Gastroesophageal sphincter (tissue), 4 donors: ENCODE measurements around the gene LZTS3. TPM values are rescaled to one million over a fixed set of nuclear protein-coding genes. Genes with fewer than 3 reads are reported as not detected.

ENCODE experiments used
- ATAC-seq: fragments of 150-250 bp; one replicate; pipeline ENCODE4 v1.9.1; 2016; ENCODE audit warnings: mild to moderate bottlenecking, moderate library complexity
- H3K27ac ChIP-seq, 4 donors: fragments of 200-600 bp; sonication (generic) in 3 of 4; 1 replicate in 3 of 4; 2 replicates in 1 of 4; pipeline ENCODE4 v1.5.1; 2016 to 2019
- H3K27me3 ChIP-seq: fragments of 200-600 bp; sonication (generic); one replicate; pipeline ENCODE4 v1.5.1; 2019
- H3K36me3 ChIP-seq, 2 donors: fragments of 200-600 bp; sonication (generic); one replicate each; pipeline ENCODE4 v1.5.1; 2019; ENCODE audit warnings: control low read depth in 1 of 2
- H3K4me1 ChIP-seq, 3 donors: fragments of 200-600 bp; sonication (generic); 1 replicate in 2 of 3; 2 replicates in 1 of 3; pipeline ENCODE4 v1.5.1; 2016 to 2019; ENCODE audit warnings: control low read depth in 2 of 3
- H3K4me3 ChIP-seq, 2 donors: fragments of 200-600 bp; sonication (generic); one replicate each; pipeline ENCODE4 v1.5.1; 2019; ENCODE audit warnings: mild to moderate bottlenecking in 1 of 2, moderate library complexity in 1 of 2
- H3K9me3 ChIP-seq, 3 donors: fragments of 200-600 bp; sonication (generic); one replicate each; pipeline ENCODE4 v1.5.1; 2017 to 2019; ENCODE audit warnings: control low read depth in 2 of 3
- EP300 ChIP-seq: sonication (generic); formaldehyde crosslinking; IDR thresholded peaks from one replicate; pipeline ENCODE4 v1.6.1; 2017; ENCODE audit warnings: antibody characterized with exemption, mild to moderate bottlenecking
- POLR2A ChIP-seq, 2 donors: fragments of 450-650 bp; IDR thresholded peaks; one replicate each; pipeline ENCODE4 v1.6.1; 2017; ENCODE audit warnings: antibody characterized with exemption in 2 of 2, mild to moderate bottlenecking in 2 of 2, moderate library complexity in 1 of 2
- POLR2AphosphoS5 ChIP-seq: sonication (generic); formaldehyde crosslinking; IDR thresholded peaks from one replicate; pipeline ENCODE4 v1.6.1; 2017; ENCODE audit warnings: antibody characterized with exemption
- WGBS, 2 donors: methylation state at CpG; one replicate each; pipeline ENCODE4 v1.1.5; 2018; ENCODE audit warnings: low coverage in 1 of 2; 5-methylcytosine and 5-hydroxymethylcytosine counted together
- total RNA-seq, 4 donors: library from RNA; depleted of rRNA; stranded (reverse); fragments of >200 nt; gene quantifications; one replicate each; pipeline ENCODE4 v1.1.0, GENCODE V29; 2016
- TF ChIP-seq, protein P1 (sequence below), 4 experiments: fragments of 200-600 bp in 2 of 4; fragments of 450-650 bp in 2 of 4; sonication (generic) in 1 of 4; IDR thresholded peaks; one replicate each; pipeline ENCODE4 v1.5.1; 2017 to 2019; ENCODE audit warnings: antibody characterized with exemption in 4 of 4, mild to moderate bottlenecking in 2 of 4, moderate library complexity in 2 of 4

Gene LZTS3
- total RNA-seq, 4 donors from 2014 or later: 11.3 to 17.0 (median 12.2) TPM

DNA sequence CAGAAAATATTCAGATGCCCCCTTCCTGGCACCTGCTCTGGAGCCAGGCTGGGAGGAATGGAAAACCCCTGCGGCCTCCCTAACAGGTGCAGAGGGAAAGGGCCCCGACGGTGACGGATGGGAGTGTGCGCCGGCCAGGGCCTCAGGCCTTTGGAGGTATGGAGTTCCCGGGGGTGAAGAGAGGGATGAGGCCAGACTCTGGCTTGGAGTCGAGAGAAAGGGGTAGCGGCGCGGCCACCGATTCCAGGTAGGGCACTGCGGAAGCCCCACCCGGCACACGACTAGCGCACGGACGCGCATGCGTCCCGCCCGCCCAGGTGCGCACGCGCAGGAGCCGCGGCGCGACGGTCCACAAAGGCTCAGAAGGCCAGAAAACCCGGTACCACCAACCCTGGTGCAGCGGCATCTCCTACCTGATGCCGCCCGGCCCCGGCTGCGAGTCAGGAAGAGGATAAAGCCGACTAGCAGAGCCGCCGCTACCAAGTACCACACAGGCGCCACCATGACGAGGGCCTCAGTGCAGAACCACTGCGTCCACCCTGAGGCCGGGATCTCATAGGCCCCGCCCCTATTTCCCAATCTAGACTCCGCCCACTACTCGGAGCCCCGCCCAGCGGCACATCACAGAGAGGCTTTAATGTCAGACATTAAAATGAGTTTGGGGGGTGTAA is 30.9 kb upstream of the LZTS3 start, which contains the start of gene DDRGK1:
Gene DDRGK1 (minus strand): TSS at position 559 of the 671 bp plus-strand sequence. CDS start 55 bp downstream, at position 504.
- 0% methylated on average over 4 to 6 of the region's 48 CpGs for WGBS, 2 donors
- peaks cover 0 to 34% of the 10 kb centered on the region in 2 donors for H3K36me3 ChIP-seq

DNA sequence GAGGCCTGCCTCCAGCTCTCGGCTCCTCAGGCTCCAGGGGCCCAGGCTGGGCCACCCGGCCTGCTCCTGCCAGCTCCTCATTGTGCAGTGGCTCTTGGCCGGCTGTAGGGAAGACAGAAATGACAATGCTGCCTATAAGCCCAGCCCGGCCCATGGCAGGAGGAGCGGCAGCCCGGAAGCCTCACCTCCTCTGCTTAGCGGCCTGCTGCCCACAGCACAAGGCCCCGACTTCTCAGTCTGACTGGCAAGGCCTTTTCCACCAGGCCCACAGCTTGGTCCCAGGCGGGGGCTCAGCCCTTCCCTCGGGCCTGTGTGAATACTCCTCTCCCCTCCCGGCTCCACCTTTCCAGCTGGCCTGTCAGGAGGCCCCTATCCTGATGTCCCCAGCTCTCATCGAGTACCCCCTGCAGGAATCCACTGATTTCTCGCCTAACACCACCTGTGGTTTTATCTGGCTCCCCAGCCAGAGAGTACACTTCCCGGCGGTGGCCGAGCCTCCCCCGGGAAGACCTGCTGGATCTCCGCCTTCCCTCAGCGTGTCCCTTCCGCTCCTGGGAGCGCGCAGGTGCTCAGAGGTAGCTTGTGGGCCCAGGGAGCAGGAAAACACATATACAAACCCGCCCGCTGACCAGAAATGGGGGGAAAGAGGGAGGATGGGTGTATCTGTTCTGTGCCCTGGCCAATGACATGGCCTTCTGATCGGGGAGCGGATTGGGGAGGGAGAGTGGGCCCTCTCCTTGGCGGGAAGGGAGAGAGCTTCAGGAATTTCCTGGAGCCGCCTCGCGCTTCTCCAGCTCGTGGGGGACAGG is 30.2 kb upstream of the LZTS3 start:
- H3K27me3 ChIP-seq: no peaks in the 10 kb centered on the region
- H3K4me1 ChIP-seq: peaks cover 0 to 29% (median 10%) of the 10 kb centered on the region in 3 donors
- 0 to 14% methylated on average over 2 to 5 of the region's 31 CpGs for WGBS, 2 donors
- H3K27ac ChIP-seq: peak overlapping the region; percentile 76 to 92 (median 91)
- peaks cover 0 to 42% of the 10 kb centered on the region in 2 donors for H3K36me3 ChIP-seq
- TF ChIP-seq, protein P1, sequence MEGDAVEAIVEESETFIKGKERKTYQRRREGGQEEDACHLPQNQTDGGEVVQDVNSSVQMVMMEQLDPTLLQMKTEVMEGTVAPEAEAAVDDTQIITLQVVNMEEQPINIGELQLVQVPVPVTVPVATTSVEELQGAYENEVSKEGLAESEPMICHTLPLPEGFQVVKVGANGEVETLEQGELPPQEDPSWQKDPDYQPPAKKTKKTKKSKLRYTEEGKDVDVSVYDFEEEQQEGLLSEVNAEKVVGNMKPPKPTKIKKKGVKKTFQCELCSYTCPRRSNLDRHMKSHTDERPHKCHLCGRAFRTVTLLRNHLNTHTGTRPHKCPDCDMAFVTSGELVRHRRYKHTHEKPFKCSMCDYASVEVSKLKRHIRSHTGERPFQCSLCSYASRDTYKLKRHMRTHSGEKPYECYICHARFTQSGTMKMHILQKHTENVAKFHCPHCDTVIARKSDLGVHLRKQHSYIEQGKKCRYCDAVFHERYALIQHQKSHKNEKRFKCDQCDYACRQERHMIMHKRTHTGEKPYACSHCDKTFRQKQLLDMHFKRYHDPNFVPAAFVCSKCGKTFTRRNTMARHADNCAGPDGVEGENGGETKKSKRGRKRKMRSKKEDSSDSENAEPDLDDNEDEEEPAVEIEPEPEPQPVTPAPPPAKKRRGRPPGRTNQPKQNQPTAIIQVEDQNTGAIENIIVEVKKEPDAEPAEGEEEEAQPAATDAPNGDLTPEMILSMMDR (IDR thresholded peaks at IDR 0.05): no peak
- TF ChIP-seq POLR2AphosphoS5: no peak
- no peak for TF ChIP-seq POLR2A (IDR thresholded peaks at IDR 0.05)
- TF ChIP-seq EP300: no peak
- no peaks in the 10 kb centered on the region for H3K9me3 ChIP-seq
- peak; percentile 9 for ATAC-seq
- peak overlapping the region; percentile 67 to 87 for H3K4me3 ChIP-seq

More for the DNA sequence above, 30.9 kb upstream of the LZTS3 start, which contains the start of gene DDRGK1:
- Histone ChIP-seq H3K4me1 (peaks cover 0 to 34% (median 13%) of the 10 kb centered on the region in 3 donors), H3K4me3 (peak within 1 kb of the TSS; percentile 67 to 87), H3K9me3 (no peaks in the 10 kb centered on the region), H3K27ac (peak within 1 kb of the TSS; percentile 76 to 92 (median 91)), H3K27me3 (no peaks in the 10 kb centered on the region)
- TF ChIP-seq POLR2AphosphoS5 (peak; percentile 83), EP300 (no peak), POLR2A (IDR thresholded peaks at IDR 0.05) (peak; percentile 72 to 79)
- TF ChIP-seq, protein P1 (IDR thresholded peaks at IDR 0.05): no peak
- peak; percentile 96 for ATAC-seq

DNA sequence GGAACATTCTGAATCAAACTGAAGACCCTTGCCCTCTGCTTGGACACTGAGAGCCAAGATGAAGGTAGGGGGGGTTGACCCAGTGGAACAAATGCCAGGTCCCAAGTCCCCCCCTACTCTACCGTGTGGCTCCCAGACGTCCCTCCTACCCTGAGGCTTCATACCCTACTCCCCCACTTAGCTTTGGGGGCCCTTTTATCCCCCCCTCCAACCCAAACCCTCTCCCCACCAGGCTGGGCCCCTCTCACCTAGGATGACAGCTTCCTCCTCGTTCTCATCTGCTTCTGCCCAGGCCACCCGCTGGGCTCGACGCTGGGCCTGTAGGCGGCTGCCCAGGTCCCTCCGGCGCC is 29.6 kb upstream of the LZTS3 start:
- H3K36me3 ChIP-seq: peaks cover 0 to 47% of the 10 kb centered on the region in 2 donors
- 73% methylated on average over 2 of the region's 9 CpGs; no CpG with 5 or more reads in 1 of the 2 donors for WGBS, 2 donors
- H3K4me3 ChIP-seq: peak overlapping the region; percentile 67 to 87
- H3K9me3 ChIP-seq: no peaks in the 10 kb centered on the region
- no peak for TF ChIP-seq EP300
- TF ChIP-seq POLR2A (IDR thresholded peaks at IDR 0.05): no peak
- TF ChIP-seq, protein P1 (IDR thresholded peaks at IDR 0.05): no peak
- TF ChIP-seq POLR2AphosphoS5: no peak
- H3K4me1 ChIP-seq: peaks cover 0 to 25% (median 9%) of the 10 kb centered on the region in 3 donors
- no peaks in the 10 kb centered on the region for H3K27me3 ChIP-seq
- no peak for ATAC-seq
- H3K27ac ChIP-seq: peak overlapping the region in 3 of 4 donors; percentile 91 to 92 (median 91)

DNA sequence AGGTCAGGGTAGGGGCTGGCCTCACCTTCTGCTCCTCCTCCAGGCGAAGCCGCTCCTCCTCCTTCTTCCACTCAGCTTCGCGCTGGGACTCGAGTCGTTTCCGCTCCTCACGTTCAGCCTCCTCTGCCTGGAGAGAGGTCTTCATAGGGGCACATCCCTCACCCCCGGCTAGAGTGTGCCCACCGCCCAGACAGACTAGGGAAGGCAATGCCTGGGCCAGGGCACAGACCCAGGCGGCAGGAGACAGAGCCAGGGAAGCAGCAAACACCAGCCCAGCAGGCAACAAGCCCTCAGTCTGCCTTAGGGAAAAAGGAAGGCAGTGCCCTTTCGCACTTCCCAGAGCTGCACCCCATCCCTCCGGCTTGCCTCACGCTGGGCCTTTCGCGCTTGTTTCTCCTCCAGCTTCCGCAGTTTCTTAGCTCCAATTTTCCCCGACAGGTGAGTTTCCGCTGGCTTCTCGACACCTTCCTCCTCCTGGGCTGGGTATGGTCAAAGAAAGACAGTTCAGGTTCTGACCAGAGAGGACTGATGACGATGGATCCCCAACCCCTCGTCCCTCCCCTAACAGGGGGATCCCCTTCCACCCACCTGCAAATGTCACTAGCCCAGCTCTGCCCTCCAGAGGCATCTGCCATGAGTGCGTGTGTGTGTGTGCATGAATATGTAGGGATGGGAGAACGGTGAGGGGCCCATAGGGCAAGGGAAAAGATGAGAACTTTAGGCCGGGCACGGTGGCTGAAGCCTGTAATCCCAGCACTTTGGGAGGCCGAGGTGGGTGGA is 26.8 kb upstream of the LZTS3 start:
- no peak for TF ChIP-seq POLR2AphosphoS5
- WGBS, 2 donors: 81 to 82% methylated on average over 5 to 9 of the region's 27 CpGs
- ATAC-seq: no peak
- H3K9me3 ChIP-seq: no peaks in the 10 kb centered on the region
- peaks cover 0 to 25% (median 9%) of the 10 kb centered on the region in 3 donors for H3K4me1 ChIP-seq
- no peaks in the 10 kb centered on the region for H3K27me3 ChIP-seq
- H3K27ac ChIP-seq: no peak overlapping the region
- no peak overlapping the region for H3K4me3 ChIP-seq
- peaks cover 0 to 75% of the 10 kb centered on the region in 2 donors for H3K36me3 ChIP-seq

DNA sequence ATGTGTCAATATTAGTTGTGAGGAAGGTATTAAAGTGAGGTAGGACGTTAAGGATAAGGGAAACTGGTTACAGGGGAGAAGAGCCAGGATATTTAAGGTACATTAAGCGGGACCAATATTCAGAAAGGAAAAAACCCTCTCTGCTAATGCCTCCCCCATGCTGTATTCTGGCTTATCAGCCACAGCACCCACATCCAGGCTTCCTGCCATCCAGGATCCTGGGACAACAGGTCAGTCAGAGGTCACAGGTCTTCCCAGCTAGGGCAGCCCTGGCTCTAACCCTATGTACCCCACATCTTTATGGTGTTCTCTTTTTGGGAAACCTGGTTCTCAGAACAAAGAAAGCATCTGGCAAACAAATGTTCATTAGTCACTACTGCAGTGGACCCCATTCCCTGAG is 25.9 kb upstream of the LZTS3 start:
- TF ChIP-seq EP300 (no peak), POLR2AphosphoS5 (no peak), POLR2A (IDR thresholded peaks at IDR 0.05) (no peak)
- TF ChIP-seq, protein P1 (IDR thresholded peaks at IDR 0.05): no peak
- peaks cover 0 to 18% (median 9%) of the 10 kb centered on the region in 3 donors for H3K4me1 ChIP-seq
- no peak overlapping the region for H3K4me3 ChIP-seq
- H3K27ac ChIP-seq: no peak overlapping the region
- no peaks in the 10 kb centered on the region for H3K9me3 ChIP-seq
- no peaks in the 10 kb centered on the region for H3K27me3 ChIP-seq
- ATAC-seq: no peak
- WGBS, 2 donors: 47% methylated on average over 2 of the region's 2 CpGs; no CpG with 5 or more reads in 1 of the 2 donors
- H3K36me3 ChIP-seq: peaks cover 0 to 85% of the 10 kb centered on the region in 2 donors
